ENCODE measurements around the gene CLNK.

Gene CLNK

DNA sequence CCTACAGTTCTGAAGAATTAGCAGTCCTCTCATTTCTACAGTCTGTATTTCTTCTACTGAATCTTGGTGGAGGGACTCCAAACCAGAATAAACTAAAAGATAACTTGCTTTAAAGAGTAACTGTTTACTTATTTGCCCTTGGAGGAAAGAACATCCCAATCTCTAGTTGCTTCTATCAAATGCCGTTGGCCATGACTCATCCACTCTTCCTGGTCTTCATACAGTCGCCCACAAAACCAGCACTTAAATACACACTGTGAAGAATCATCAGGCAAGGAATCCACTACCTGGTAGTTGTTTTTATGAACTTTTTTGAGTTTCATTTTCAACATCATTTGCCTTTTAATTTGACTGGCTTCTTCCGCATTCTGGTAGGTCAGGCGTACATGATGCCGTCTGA is 241.6 kb downstream of the CLNK start:
- no peak overlapping the region for H3K27ac ChIP-seq
- TF ChIP-seq, protein P1, sequence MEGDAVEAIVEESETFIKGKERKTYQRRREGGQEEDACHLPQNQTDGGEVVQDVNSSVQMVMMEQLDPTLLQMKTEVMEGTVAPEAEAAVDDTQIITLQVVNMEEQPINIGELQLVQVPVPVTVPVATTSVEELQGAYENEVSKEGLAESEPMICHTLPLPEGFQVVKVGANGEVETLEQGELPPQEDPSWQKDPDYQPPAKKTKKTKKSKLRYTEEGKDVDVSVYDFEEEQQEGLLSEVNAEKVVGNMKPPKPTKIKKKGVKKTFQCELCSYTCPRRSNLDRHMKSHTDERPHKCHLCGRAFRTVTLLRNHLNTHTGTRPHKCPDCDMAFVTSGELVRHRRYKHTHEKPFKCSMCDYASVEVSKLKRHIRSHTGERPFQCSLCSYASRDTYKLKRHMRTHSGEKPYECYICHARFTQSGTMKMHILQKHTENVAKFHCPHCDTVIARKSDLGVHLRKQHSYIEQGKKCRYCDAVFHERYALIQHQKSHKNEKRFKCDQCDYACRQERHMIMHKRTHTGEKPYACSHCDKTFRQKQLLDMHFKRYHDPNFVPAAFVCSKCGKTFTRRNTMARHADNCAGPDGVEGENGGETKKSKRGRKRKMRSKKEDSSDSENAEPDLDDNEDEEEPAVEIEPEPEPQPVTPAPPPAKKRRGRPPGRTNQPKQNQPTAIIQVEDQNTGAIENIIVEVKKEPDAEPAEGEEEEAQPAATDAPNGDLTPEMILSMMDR (conservative IDR thresholded peaks at IDR 0.05): no peak

DNA sequence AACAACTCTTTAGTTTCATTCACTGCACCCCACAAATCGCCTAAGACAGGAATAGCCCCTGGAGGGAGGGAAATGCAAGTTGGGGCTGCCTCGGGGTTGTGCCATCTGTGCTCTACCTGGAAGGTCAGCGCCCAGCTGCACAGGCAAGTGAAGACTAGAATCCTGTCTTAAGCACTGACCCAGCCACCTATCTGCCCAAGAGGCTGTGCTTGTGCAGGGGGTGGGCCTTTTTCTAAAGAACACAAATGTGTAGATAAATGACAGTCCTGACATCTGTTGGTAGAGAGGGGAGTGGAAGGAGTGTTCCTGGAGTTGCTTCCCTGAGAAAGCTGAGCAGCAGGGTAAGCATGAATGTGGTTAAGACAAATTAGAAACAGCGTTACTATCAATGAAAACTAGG is 243.1 kb downstream of the CLNK start:
- H3K27ac ChIP-seq: no peak overlapping the region
- TF ChIP-seq, protein P1 (conservative IDR thresholded peaks at IDR 0.05): no peak

DNA sequence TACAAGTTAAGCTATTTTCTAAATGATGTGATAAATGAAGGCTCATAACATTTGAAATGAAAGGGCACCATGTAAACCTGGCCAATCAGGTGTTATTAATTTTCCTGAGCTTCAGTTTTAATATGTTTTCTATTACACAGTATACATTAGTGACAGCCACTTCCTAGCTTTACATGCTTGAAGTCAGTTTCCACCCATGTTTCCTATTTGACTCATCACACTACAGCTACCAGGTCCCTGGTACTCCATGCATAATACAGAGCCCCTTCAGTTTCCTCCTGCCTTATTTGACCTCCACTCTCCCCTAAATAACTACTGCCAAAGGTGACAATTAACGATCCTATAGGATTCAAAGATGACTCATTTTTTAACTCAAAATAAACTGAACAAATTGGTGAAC is 245.6 kb downstream of the CLNK start:
- TF ChIP-seq, protein P1 (conservative IDR thresholded peaks at IDR 0.05): no peak
- no peak overlapping the region for H3K27ac ChIP-seq

DNA sequence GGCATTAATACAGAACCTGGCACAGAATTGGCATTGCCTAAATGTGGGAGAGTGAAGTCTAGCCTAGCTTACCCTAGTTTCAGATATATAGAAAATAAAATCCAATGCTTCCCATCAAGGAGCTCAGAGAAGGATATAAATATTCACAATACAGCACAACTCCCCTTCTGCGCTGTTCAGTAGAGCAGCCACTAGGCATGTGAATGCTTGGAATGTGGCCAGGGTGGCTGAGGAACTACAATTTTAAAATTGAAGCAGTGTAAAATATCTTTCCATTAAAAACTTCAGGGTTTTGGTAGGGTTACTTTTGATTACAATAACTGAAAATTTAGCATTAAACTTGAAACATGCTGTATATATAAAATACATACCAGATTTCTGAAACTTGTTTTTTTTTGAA is 246.8 kb downstream of the CLNK start:
- no peak overlapping the region for H3K27ac ChIP-seq
- TF ChIP-seq, protein P1 (conservative IDR thresholded peaks at IDR 0.05): peak; percentile 24; the same call in 1 of the 2 replicates

All from VCaP (cell line).